IMR-90 (cell line): Measurements from ENCODE around the gene MPIG6B.

Experiments used
- CEBPB ChIP-seq: IDR thresholded peaks from 2 replicates; pipeline ENCODE4 v1.6.1; 2012; ENCODE audit warnings: low read depth, low read length, improper control_type of control experiment
- ELK1 ChIP-seq: fragments of 150-350 bp; IDR thresholded peaks from 2 replicates; pipeline ENCODE4 v1.6.1; 2016; ENCODE audit warnings: low read depth, mild to moderate bottlenecking, low read length, moderate library complexity, borderline replicate concordance
- FOS ChIP-seq: fragments of 150-350 bp; IDR thresholded peaks from 2 replicates; pipeline ENCODE4 v1.6.1; 2016; ENCODE audit warnings: low read depth, low read length
- MAFK ChIP-seq: IDR thresholded peaks from 2 replicates; pipeline ENCODE4 v1.6.1; 2012; ENCODE audit warnings: low read depth, low read length, improper control_type of control experiment
- MAZ ChIP-seq: IDR thresholded peaks from 2 replicates; pipeline ENCODE4 v1.6.1; 2012; ENCODE audit warnings: low read depth, mild to moderate bottlenecking, low read length, improper control_type of control experiment, moderate library complexity, borderline replicate concordance
- MXI1 ChIP-seq: IDR thresholded peaks from 2 replicates; pipeline ENCODE4 v1.6.1; 2012; ENCODE audit warnings: low read depth, mild to moderate bottlenecking, low read length, moderate library complexity, borderline replicate concordance
- NFE2L2 ChIP-seq: fragments of 150-350 bp; IDR thresholded peaks from 2 replicates; pipeline ENCODE4 v1.6.1; 2016; ENCODE audit warnings: low read depth, mild to moderate bottlenecking, low read length
- POLR2A ChIP-seq: IDR thresholded peaks from 2 replicates; pipeline ENCODE4 v1.6.1; 2012; ENCODE audit warnings: mild to moderate bottlenecking, low read depth, low read length
- RAD21 ChIP-seq: IDR thresholded peaks from 2 replicates; pipeline ENCODE4 v1.6.1; 2012; ENCODE audit warnings: low read length, improper control_type of control experiment
- RCOR1 ChIP-seq: IDR thresholded peaks from 2 replicates; pipeline ENCODE4 v1.6.1; 2012; ENCODE audit warnings: mild to moderate bottlenecking, low read length, improper control_type of control experiment; ENCODE audit not compliant: insufficient replicate concordance
- RFX5 ChIP-seq: IDR thresholded peaks from 2 replicates; pipeline ENCODE4 v1.8.0; 2012; ENCODE audit warnings: low read depth, mild to moderate bottlenecking, low read length, moderate library complexity
- SMC3 ChIP-seq: fragments of 150-350 bp; IDR thresholded peaks from 2 replicates; pipeline ENCODE4 v1.6.1; 2016; ENCODE audit warnings: low read depth, mild to moderate bottlenecking, antibody characterized with exemption, low read length, moderate library complexity
- TF ChIP-seq, protein P1 (sequence below): conservative IDR thresholded peaks from 2 replicates; pipeline ENCODE4 v1.5.1; 2012; ENCODE audit warnings: mild to moderate bottlenecking, low read depth, low read length, improper control_type of control experiment

DNA sequence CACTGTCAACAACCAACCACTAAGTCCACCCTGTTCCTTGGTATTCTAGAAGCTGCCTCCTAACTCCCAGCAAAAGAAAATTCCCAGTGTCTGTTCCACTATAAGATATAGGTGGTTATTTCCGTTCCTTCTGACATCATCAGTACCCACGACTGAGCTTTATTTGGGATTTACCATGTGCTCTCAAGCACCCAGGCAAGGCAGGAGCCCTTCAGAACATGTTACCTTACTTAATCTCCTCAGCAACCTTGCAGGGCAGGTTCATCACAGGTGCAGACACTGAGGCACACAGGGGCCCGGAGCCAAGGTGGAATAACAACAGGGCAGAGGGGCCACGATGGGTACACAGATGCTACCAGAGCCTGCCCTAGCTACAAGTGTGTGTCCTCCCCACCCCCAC, 30.8 kb upstream of the MPIG6B start:
- TF ChIP-seq POLR2A (no peak), MXI1 (no peak), RAD21 (no peak), RFX5 (no peak), FOS (no peak), MAFK (no peak), CEBPB (no peak), SMC3 (no peak), NFE2L2 (no peak), RCOR1 (no peak), MAZ (no peak), ELK1 (no peak)
- TF ChIP-seq, protein P1, sequence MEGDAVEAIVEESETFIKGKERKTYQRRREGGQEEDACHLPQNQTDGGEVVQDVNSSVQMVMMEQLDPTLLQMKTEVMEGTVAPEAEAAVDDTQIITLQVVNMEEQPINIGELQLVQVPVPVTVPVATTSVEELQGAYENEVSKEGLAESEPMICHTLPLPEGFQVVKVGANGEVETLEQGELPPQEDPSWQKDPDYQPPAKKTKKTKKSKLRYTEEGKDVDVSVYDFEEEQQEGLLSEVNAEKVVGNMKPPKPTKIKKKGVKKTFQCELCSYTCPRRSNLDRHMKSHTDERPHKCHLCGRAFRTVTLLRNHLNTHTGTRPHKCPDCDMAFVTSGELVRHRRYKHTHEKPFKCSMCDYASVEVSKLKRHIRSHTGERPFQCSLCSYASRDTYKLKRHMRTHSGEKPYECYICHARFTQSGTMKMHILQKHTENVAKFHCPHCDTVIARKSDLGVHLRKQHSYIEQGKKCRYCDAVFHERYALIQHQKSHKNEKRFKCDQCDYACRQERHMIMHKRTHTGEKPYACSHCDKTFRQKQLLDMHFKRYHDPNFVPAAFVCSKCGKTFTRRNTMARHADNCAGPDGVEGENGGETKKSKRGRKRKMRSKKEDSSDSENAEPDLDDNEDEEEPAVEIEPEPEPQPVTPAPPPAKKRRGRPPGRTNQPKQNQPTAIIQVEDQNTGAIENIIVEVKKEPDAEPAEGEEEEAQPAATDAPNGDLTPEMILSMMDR = no peak
